ENCODE data around the gene LPCAT2. TPM values are rescaled to one million over a fixed set of nuclear protein-coding genes. Genes with fewer than 3 reads are reported as not detected.

Gene LPCAT2
- total and polyA plus RNA-seq, 2 experiments from 2014 or later: 7.8 to 23.8 TPM

GRCh38 chr16:55569025-55569424 lies 60.2 kb downstream of the LPCAT2 start:
- Mint-ChIP-seq H3K36me3 (ENCODE audit: low read depth) (no peaks in the 10 kb centered on the region), H3K9me3 (no peaks in the 10 kb centered on the region), H3K27ac (no peak overlapping the region), H3K27me3 (ENCODE audit: insufficient read depth, low read depth, poor library complexity) (no peaks in the 10 kb centered on the region), H3K4me1 (peaks cover 2% of the 10 kb centered on the region; the same call in 1 of the 3 replicates), H3K4me3 (no peak overlapping the region)
- ATAC-seq (no peak), DNase-seq (ENCODE audit: low spot score) (no peak)
- Histone ChIP-seq H4K20me1 (replicated peaks; ENCODE audit: insufficient read depth) (no peaks in the 10 kb centered on the region), H3K79me2 (replicated peaks; ENCODE audit: insufficient read depth) (no peaks in the 10 kb centered on the region), H3K9me2 (ENCODE audit: insufficient read depth) (no peaks in the 10 kb centered on the region), H3K27ac (ENCODE audit: low read depth) (no peak overlapping the region), H3K4me2 (no peak overlapping the region), H3K4me3 (no peak overlapping the region), H2AFZ (no peak overlapping the region), H3F3A (replicated peaks; ENCODE audit: low read depth) (no peaks in the 10 kb centered on the region), H3K27me3 (ENCODE audit: insufficient read depth) (no peaks in the 10 kb centered on the region), H3K36me3 (ENCODE audit: insufficient read depth) (no peaks in the 10 kb centered on the region), H3K4me1 (ENCODE audit: insufficient read depth) (no peaks in the 10 kb centered on the region)
- TF ChIP-seq ZNF331 (CRISPR knock-in tag; IDR thresholded peaks at IDR 0.05; ENCODE audit: low read depth): no peak

- H3K27me3 Mint-ChIP-seq (ENCODE audit: insufficient read depth, low read depth, poor library complexity): no peaks in the 10 kb centered on the region
- peaks cover 2% of the 10 kb centered on the region; the same call in 1 of the 3 replicates for H3K4me1 Mint-ChIP-seq
- H2AFZ ChIP-seq: no peak overlapping the region
- H3K27me3 ChIP-seq (ENCODE audit: insufficient read depth): no peaks in the 10 kb centered on the region
- no peaks in the 10 kb centered on the region for H3K36me3 ChIP-seq (ENCODE audit: insufficient read depth)
- H3K4me2 ChIP-seq: no peak overlapping the region
- H3K36me3 Mint-ChIP-seq (ENCODE audit: low read depth): no peaks in the 10 kb centered on the region
- H3K79me2 ChIP-seq (replicated peaks; ENCODE audit: insufficient read depth): no peaks in the 10 kb centered on the region
- H3K9me2 ChIP-seq (ENCODE audit: insufficient read depth): no peaks in the 10 kb centered on the region
- no peak for ATAC-seq
- no peaks in the 10 kb centered on the region for H3K9me3 Mint-ChIP-seq
- no peak overlapping the region for H3K4me3 ChIP-seq
- no peaks in the 10 kb centered on the region for H3K4me1 ChIP-seq (ENCODE audit: insufficient read depth)
- H3K27ac Mint-ChIP-seq: no peak overlapping the region
- no peaks in the 10 kb centered on the region for H4K20me1 ChIP-seq (replicated peaks; ENCODE audit: insufficient read depth)
- TF ChIP-seq CREB1 (CRISPR knock-in tag; IDR thresholded peaks at IDR 0.05; ENCODE audit: low read depth) (no peak), REST (IDR thresholded peaks at IDR 0.05; ENCODE audit: unreplicated experiment) (no peak), CTCF (conservative IDR thresholded peaks at IDR 0.05; ENCODE audit: low read depth in 2 of 2) (no peak), ETS1 (IDR thresholded peaks at IDR 0.05) (no peak), STAT1 (IDR thresholded peaks at IDR 0.05; ENCODE audit: unreplicated experiment) (no peak), EZH2 (IDR thresholded peaks at IDR 0.05; ENCODE audit: low read depth, unreplicated experiment) (no peak), NANOG (IDR thresholded peaks at IDR 0.05; ENCODE audit: borderline replicate concordance) (no peak), EZH2phosphoT487 (IDR thresholded peaks at IDR 0.05; ENCODE audit: unreplicated experiment) (no peak), ZNF114 (CRISPR knock-in tag; IDR thresholded peaks at IDR 0.05) (no peak), JUNB (IDR thresholded peaks at IDR 0.05; ENCODE audit: unreplicated experiment) (no peak)
- DNase-seq (ENCODE audit: low spot score): no peak
- H3F3A ChIP-seq (replicated peaks; ENCODE audit: low read depth): no peaks in the 10 kb centered on the region
- no peak overlapping the region for H3K4me3 Mint-ChIP-seq
- no peak overlapping the region for H3K27ac ChIP-seq (ENCODE audit: low read depth)
These were observed 61.3 kb downstream of the LPCAT2 start for GRCh38 chr16:55570159-55570558.
